Stomach (tissue), 9 donors: Measurements from ENCODE around the gene ZNF628. TPM values are rescaled to one million over a fixed set of nuclear protein-coding genes. Genes with fewer than 3 reads are reported as not detected.

Experiments
- DNase-seq, 2 donors: peaks; one replicate each; pipeline versions ENCODE4 v3.0.0 to v3.0.0-alpha.2; 2013 to 2019
- H3K27ac ChIP-seq, 5 donors: fragments of 200-600 bp in 4 of 5; sonication (generic) in 4 of 5; one replicate each; pipeline ENCODE4 v1.5.1; 2013 to 2019; ENCODE audit warnings: mild to moderate bottlenecking in 1 of 5, moderate library complexity in 1 of 5
- H3K27me3 ChIP-seq, 3 donors: fragments of 200-600 bp; sonication (generic); one replicate each; pipeline ENCODE4 v1.5.1; 2017 to 2019; ENCODE audit warnings: mixed run types in 1 of 3
- H3K36me3 ChIP-seq, 4 donors: fragments of 200-600 bp; sonication (generic); 1 replicate in 3 of 4; 2 replicates in 1 of 4; pipeline ENCODE4 v1.5.1; 2016 to 2019
- H3K4me1 ChIP-seq, 4 donors: fragments of 200-600 bp; sonication (generic); one replicate each; pipeline ENCODE4 v1.5.1; 2016 to 2019
- H3K4me3 ChIP-seq, 4 donors: fragments of 200-600 bp; sonication (generic) in 3 of 4; one replicate each; pipeline ENCODE4 v1.5.1; 2016 to 2019; ENCODE audit warnings: mild to moderate bottlenecking in 1 of 4
- H3K9me3 ChIP-seq, 4 donors: fragments of 200-600 bp; sonication (generic); one replicate each; pipeline ENCODE4 v1.5.1; 2016 to 2019
- EP300 ChIP-seq: sonication (generic); formaldehyde crosslinking; IDR thresholded peaks from one replicate; pipeline ENCODE4 v1.6.1; 2017; ENCODE audit warnings: antibody characterized with exemption
- POLR2A ChIP-seq, 4 donors: fragments of 450-650 bp; IDR thresholded peaks; one replicate each; pipeline ENCODE4 v1.6.1; 2016; ENCODE audit warnings: antibody characterized with exemption in 4 of 4, control low read depth in 2 of 4, mild to moderate bottlenecking in 1 of 4, moderate library complexity in 1 of 4
- POLR2AphosphoS5 ChIP-seq, 3 donors: sonication (generic); formaldehyde crosslinking; IDR thresholded peaks; one replicate each; pipeline ENCODE4 v1.6.1; 2016; ENCODE audit warnings: antibody characterized with exemption in 3 of 3
- WGBS, 5 donors: extraction: QIAGEN DNeasy Blood & Tissue Kit in 3 of 5; methylation state at CpG; one replicate each; pipeline versions ENCODE4 v1.1.5 to v1.1.7; 2013 to 2018; 5-methylcytosine and 5-hydroxymethylcytosine counted together
- intact Hi-C: fragments of 100-400 bp; cut with DNase I; formaldehyde crosslinking; loops from one replicate; pipeline ENCODE4 v1.15.1; 2023; ENCODE audit warnings: low total_unique reads
- polyA plus RNA-seq, 3 donors: library from polyadenylated mRNA; stranded (reverse); fragments of 200-250 nt; gene quantifications; one replicate each; pipeline ENCODE4 v1.2.3, GENCODE V29; 2013
- total RNA-seq, 5 donors: library from RNA; depleted of rRNA; stranded (reverse); fragments of >200 nt; gene quantifications; one replicate each; pipeline versions ENCODE4 v1.1.0 to v1.2.3, GENCODE V29; 2014 to 2016
- TF ChIP-seq, protein P1 (sequence below), 7 experiments: fragments of 450-650 bp in 4 of 7; fragments of 200-600 bp in 3 of 7; sonication (generic) in 3 of 7; IDR thresholded peaks; one replicate each; pipeline ENCODE4 v1.5.1; 2016 to 2019; ENCODE audit warnings: antibody characterized with exemption in 7 of 7, control low read depth in 2 of 7, mild to moderate bottlenecking in 1 of 7
- donor health status: healthy with polysubstance abuse.
- donor health status: Bipolar disorder and iron deficiency.
- donor health status: healthy.

Gene ZNF628
- total and polyA plus RNA-seq, 8 donors = 0.58 to 16.1 (median 5.0) TPM

DNA sequence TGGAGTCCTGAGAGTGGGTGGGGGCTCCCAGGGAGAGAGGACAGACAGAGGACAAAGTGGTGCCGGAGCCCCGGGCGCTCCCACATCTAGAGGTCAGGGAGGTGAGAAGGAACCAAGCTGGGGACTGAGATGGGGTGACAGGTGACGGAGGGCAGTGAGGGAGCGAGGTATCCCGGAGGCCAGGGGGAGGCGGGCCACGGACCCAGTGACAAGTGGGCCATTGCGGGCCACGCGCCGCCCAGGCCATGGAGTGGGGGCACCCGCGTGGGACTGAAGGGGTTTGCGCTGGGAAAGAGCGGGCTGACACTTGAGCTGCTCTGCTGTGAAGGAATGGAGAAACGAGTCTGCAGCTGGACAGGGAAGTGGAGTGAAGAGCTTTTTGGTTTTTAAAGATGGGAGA is 2.6 kb downstream of the ZNF628 start:
- Histone ChIP-seq H3K27me3 (peaks cover 0 to 1% (median 0%) of the 10 kb centered on the region in 3 donors), H3K9me3 (no peaks in the 10 kb centered on the region), H3K4me3 (no peak overlapping the region), H3K27ac (no peak overlapping the region), H3K4me1 (peaks cover 15 to 38% (median 29%) of the 10 kb centered on the region in 4 donors), H3K36me3 (peaks cover 12 to 38% (median 31%) of the 10 kb centered on the region in 4 donors)
- intact Hi-C loops = no loop called here
- 85 to 89% (median 87%) methylated on average over 17 of the region's 17 CpGs for WGBS, 5 donors
- TF ChIP-seq, protein P1, sequence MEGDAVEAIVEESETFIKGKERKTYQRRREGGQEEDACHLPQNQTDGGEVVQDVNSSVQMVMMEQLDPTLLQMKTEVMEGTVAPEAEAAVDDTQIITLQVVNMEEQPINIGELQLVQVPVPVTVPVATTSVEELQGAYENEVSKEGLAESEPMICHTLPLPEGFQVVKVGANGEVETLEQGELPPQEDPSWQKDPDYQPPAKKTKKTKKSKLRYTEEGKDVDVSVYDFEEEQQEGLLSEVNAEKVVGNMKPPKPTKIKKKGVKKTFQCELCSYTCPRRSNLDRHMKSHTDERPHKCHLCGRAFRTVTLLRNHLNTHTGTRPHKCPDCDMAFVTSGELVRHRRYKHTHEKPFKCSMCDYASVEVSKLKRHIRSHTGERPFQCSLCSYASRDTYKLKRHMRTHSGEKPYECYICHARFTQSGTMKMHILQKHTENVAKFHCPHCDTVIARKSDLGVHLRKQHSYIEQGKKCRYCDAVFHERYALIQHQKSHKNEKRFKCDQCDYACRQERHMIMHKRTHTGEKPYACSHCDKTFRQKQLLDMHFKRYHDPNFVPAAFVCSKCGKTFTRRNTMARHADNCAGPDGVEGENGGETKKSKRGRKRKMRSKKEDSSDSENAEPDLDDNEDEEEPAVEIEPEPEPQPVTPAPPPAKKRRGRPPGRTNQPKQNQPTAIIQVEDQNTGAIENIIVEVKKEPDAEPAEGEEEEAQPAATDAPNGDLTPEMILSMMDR (IDR thresholded peaks at IDR 0.05) = no peak
- TF ChIP-seq EP300 (no peak), POLR2AphosphoS5 (IDR thresholded peaks at IDR 0.05) (no peak), POLR2A (IDR thresholded peaks at IDR 0.05) (no peak)
- DNase-seq = no peak

DNA sequence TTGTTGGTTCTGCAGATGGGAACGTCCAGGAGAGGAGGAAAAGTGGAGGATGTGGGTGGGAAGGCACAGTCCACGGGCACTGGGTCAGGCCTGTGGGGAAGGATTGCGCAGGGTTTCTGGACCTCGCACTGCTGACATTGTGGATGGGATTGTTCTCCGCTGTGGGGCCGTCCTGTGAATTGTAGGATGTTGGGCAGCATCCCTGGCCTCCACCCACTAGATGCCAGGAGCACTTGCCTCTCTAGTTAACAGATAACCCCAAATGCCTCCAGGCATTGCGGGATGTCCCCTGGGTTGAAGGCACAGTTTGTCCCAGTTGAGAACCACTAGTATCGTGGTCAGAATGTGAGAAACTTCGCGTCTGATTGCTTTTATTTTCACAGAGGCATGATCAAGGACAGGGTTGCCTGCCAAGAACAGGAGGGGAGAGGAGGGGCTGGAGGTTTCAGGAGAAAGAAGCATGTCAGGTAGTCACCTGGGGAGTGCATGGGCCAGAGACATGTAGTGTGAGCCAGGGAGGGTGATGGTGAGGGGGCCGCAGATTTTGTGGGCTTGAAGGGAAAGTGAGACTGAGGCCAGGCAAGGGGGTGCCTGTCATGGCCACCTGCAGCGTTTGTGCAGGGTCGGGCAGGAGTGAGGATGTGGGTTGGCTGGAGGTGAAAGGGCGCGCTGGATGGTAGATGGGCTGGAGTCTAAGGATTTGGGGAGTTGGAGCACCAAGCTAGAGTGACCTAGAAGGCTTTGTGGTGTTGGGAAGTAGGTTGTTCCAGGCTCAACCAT is 3.2 kb downstream of the ZNF628 start:
- TF ChIP-seq POLR2A (IDR thresholded peaks at IDR 0.05) (no peak), POLR2AphosphoS5 (IDR thresholded peaks at IDR 0.05) (no peak), EP300 (no peak)
- TF ChIP-seq, protein P1 (IDR thresholded peaks at IDR 0.05) = no peak
- H3K27me3 ChIP-seq = peaks cover 0 to 7% (median 0%) of the 10 kb centered on the region in 3 donors
- intact Hi-C loops = no loop called here
- peaks cover 12 to 39% (median 32%) of the 10 kb centered on the region in 4 donors for H3K36me3 ChIP-seq
- WGBS, 5 donors = 62 to 74% (median 69%) methylated on average over 14 to 15 of the region's 15 CpGs
- peaks cover 21 to 44% (median 34%) of the 10 kb centered on the region in 4 donors for H3K4me1 ChIP-seq
- H3K4me3 ChIP-seq = no peak overlapping the region
- DNase-seq = peak in 1 of 2 donors; percentile 12
- H3K9me3 ChIP-seq = no peaks in the 10 kb centered on the region
- no peak overlapping the region for H3K27ac ChIP-seq

DNA sequence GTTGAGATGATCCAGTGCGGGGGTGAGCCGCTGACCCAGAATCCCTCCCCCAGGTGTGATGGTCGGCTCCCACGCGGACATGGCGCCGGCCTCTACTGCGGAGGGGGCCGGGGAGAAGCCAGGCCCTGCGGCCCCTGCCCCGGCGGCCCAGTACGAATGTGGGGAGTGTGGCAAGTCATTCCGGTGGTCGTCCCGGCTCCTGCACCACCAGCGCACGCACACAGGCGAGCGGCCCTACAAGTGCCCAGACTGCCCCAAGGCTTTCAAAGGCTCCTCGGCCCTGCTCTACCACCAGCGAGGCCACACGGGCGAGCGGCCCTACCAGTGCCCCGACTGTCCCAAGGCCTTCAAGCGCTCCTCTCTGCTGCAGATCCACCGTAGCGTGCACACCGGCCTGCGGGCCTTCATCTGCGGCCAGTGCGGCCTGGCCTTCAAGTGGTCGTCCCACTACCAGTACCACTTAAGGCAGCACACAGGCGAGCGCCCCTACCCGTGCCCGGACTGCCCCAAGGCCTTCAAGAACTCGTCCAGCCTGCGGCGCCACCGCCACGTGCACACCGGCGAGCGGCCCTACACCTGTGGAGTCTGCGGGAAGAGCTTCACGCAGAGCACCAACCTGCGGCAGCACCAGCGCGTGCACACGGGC is 4.9 kb downstream of the ZNF628 start:
- Histone ChIP-seq H3K27ac (no peak overlapping the region), H3K4me1 (peaks cover 32 to 51% (median 44%) of the 10 kb centered on the region in 4 donors), H3K36me3 (peaks cover 12 to 39% (median 32%) of the 10 kb centered on the region in 4 donors), H3K9me3 (no peaks in the 10 kb centered on the region), H3K4me3 (no peak overlapping the region), H3K27me3 (peaks cover 0 to 18% (median 3%) of the 10 kb centered on the region in 3 donors)
- 93 to 96% (median 95%) methylated on average over 26 to 52 of the region's 52 CpGs for WGBS, 5 donors
- TF ChIP-seq EP300 (no peak), POLR2A (IDR thresholded peaks at IDR 0.05) (no peak), POLR2AphosphoS5 (IDR thresholded peaks at IDR 0.05) (no peak)
- TF ChIP-seq, protein P1 (IDR thresholded peaks at IDR 0.05) = no peak
- DNase-seq = no peak
- intact Hi-C loops = no loop called here

DNA sequence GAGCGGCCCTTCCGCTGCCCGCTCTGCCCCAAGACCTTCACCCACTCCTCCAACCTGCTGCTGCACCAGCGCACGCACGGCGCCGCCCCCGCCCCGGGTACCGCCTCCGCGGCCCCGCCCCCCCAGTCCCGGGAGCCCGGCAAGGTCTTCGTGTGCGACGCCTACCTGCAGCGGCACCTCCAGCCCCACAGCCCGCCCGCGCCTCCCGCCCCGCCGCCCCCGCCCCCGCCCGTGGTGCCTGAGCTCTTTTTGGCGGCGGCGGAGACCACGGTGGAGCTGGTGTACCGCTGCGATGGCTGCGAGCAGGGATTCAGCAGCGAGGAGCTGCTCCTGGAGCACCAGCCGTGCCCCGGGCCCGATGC is 5.4 kb downstream of the ZNF628 start:
- intact Hi-C loops = no loop called here
- 79 to 86% (median 84%) methylated on average over 7 to 40 of the region's 40 CpGs for WGBS, 5 donors
- Histone ChIP-seq H3K4me3 (no peak overlapping the region), H3K27me3 (peaks cover 0 to 23% (median 3%) of the 10 kb centered on the region in 3 donors), H3K36me3 (peaks cover 12 to 39% (median 32%) of the 10 kb centered on the region in 4 donors), H3K4me1 (peaks cover 37 to 56% (median 49%) of the 10 kb centered on the region in 4 donors), H3K27ac (no peak overlapping the region), H3K9me3 (no peaks in the 10 kb centered on the region)
- DNase-seq = no peak
- TF ChIP-seq POLR2A (IDR thresholded peaks at IDR 0.05) (no peak), EP300 (no peak), POLR2AphosphoS5 (IDR thresholded peaks at IDR 0.05) (no peak)
- TF ChIP-seq, protein P1 (IDR thresholded peaks at IDR 0.05) = no peak
